Right ventricle myocardium inferior (tissue), 1 donor: Measurements from ENCODE around the gene KNSTRN. TPM values are rescaled to one million over a fixed set of nuclear protein-coding genes. Genes with fewer than 3 reads are reported as not detected.

Experiments
- ATAC-seq: fragments of 200-7000 bp; cut with Tn5 transposase; one replicate; pipeline ENCODE4 v1.9.1; 2020; ENCODE audit warnings: mild to moderate bottlenecking, moderate library complexity
- DNase-seq: peaks from one replicate; pipeline ENCODE4 v3.0.0; 2021; ENCODE audit errors: missing footprints
- intact Hi-C: fragments of 100-400 bp; cut with DNase I; formaldehyde crosslinking; loops from one replicate; pipeline ENCODE4 v1.11.0; 2022
- total RNA-seq: library from RNA; stranded (reverse); fragmentation: NEBNext Ultra II Directional; extraction: Animal tissue kit (Norgen Biotek cat#: 25700); gene quantifications from one replicate; pipeline ENCODE4 v1.2.1, GENCODE V29; 2021
- donor health status: DM: no; HTN: yes; CAD: no; lungs with severe emphysema.

KNSTRN gene
- total RNA-seq, 1 donor from 2014 or later, result 8.5 TPM

GRCh38 chr15:40381818-40382529 lies 547 bp upstream of the KNSTRN start:
- intact Hi-C loops, result no loop called here
- DNase-seq (no peak), ATAC-seq (no peak)

- DNase-seq (no peak), ATAC-seq (no peak)
- intact Hi-C loops, result no loop called here
Observed at GRCh38 chr15:40386480-40386879, 4.0 kb downstream of the KNSTRN start.

GRCh38 chr15:40388941-40389823 lies 6.7 kb downstream of the KNSTRN start:
- DNase-seq (no peak), ATAC-seq (no peak)
- intact Hi-C loops, result no loop called here

GRCh38 chr15:40389824-40390595 lies 7.5 kb downstream of the KNSTRN start:
- no peak for DNase-seq
- ATAC-seq, result no peak
- intact Hi-C loops, result no loop called here

- DNase-seq, result no peak
- intact Hi-C loops, result no loop called here
- ATAC-seq, result no peak
Observed at GRCh38 chr15:40392986-40393948, 10.7 kb downstream of the KNSTRN start.

- DNase-seq (no peak), ATAC-seq (no peak)
- intact Hi-C loops, result no loop called here
Observed at GRCh38 chr15:40397688-40398412, 15.3 kb downstream of the KNSTRN start.

- ATAC-seq (peak; percentile 65), DNase-seq (no peak)
- intact Hi-C loops, result no loop called here
Observed at GRCh38 chr15:40398413-40398873, 15.9 kb downstream of the KNSTRN start.

GRCh38 chr15:40399370-40399769 lies 16.8 kb downstream of the KNSTRN start:
- intact Hi-C loops, result no loop called here
- DNase-seq (no peak), ATAC-seq (no peak)

- intact Hi-C loops, result loop anchor here (5.0 kb wide), 1 partner anchor 38 kb away; no protein-coding TSS in a partner anchor
- ATAC-seq (peak; percentile 99), DNase-seq (peak; percentile 97)
Observed at GRCh38 chr15:40405501-40406381, 23.2 kb downstream of the KNSTRN start, which contains the start of gene IVD. Gene IVD (plus strand): TSS chr15:40405795. CDS start chr15:40405828, 33 bp downstream.

GRCh38 chr15:40407330-40407990 lies 24.9 kb downstream of the KNSTRN start:
- intact Hi-C loops, result loop anchor here (5.0 kb wide), 1 partner anchor 40 kb away; no protein-coding TSS in a partner anchor
- DNase-seq, result no peak
- no peak for ATAC-seq

GRCh38 chr15:40409366-40409765 lies 26.8 kb downstream of the KNSTRN start:
- intact Hi-C loops, result loop anchor here (5.0 kb wide), 1 partner anchor 42 kb away; no protein-coding TSS in a partner anchor
- no peak for ATAC-seq

GRCh38 chr15:40410476-40410875 lies 28.0 kb downstream of the KNSTRN start:
- intact Hi-C loops, result no loop called here
- no peak for ATAC-seq
- DNase-seq, result no peak

More at GRCh38 chr15:40409366-40409765, 26.8 kb downstream of the KNSTRN start:
- DNase-seq, result no peak

GRCh38 chr15:40412095-40412759 lies 29.7 kb downstream of the KNSTRN start:
- ATAC-seq (no peak), DNase-seq (no peak)
- intact Hi-C loops, result no loop called here

- intact Hi-C loops, result no loop called here
- no peak for ATAC-seq
- no peak for DNase-seq
Observed at GRCh38 chr15:40413036-40413435, 30.5 kb downstream of the KNSTRN start.

- ATAC-seq, result no peak
- intact Hi-C loops, result no loop called here
- DNase-seq, result no peak
Observed at GRCh38 chr15:40414816-40415215, 32.3 kb downstream of the KNSTRN start.
